SJSA1 (cell line): ENCODE results near the gene MCUB. TPM values are rescaled to one million over a fixed set of nuclear protein-coding genes. Genes with fewer than 3 reads are reported as not detected.

ENCODE experiments used
- DNase-seq, 2 experiments: peaks; one replicate each; pipeline ENCODE4 v3.0.0-alpha.2; 2015 to 2020; ENCODE audit warnings: low spot score in 2 of 2, low read depth in 1 of 2
- H3K27ac ChIP-seq: fragments of 250-450 bp; sonication (Bioruptor Pico); 2 replicates; pipeline ENCODE4 v1.5.1; 2020; ENCODE audit warnings: mild to moderate bottlenecking, moderate library complexity
- H3K27me3 ChIP-seq: fragments of 250-450 bp; sonication (Bioruptor Pico); replicated peaks from 2 replicates; pipeline ENCODE4 v1.5.1; 2020; ENCODE audit warnings: mild to moderate bottlenecking, moderate library complexity
- H3K36me3 ChIP-seq: fragments of 250-450 bp; sonication (Bioruptor Pico); 2 replicates; pipeline ENCODE4 v1.5.1; 2020; ENCODE audit warnings: mild to moderate bottlenecking
- H3K4me1 ChIP-seq: fragments of 250-450 bp; sonication (Bioruptor Pico); replicated peaks from 2 replicates; pipeline ENCODE4 v1.6.1; 2021; ENCODE audit warnings: mild to moderate bottlenecking
- H3K4me3 ChIP-seq: fragments of 250-450 bp; sonication (Bioruptor Pico); 2 replicates; pipeline ENCODE4 v1.5.1; 2020; ENCODE audit warnings: mild to moderate bottlenecking
- H3K9me3 ChIP-seq: fragments of 250-450 bp; sonication (Bioruptor Pico); replicated peaks from 2 replicates; pipeline ENCODE4 v1.5.1; 2020; ENCODE audit warnings: mild to moderate bottlenecking
- total RNA-seq: library from RNA; depleted of rRNA; stranded (reverse); fragments of >200 nt; shearing (Covaris generic); gene quantifications from 2 replicates; pipeline ENCODE4 v1.2.3, GENCODE V29; 2014; rRNA removed

The MCUB gene
- total RNA-seq, 1 experiment from 2014 or later, result 46.5 TPM

GRCh38 chr4:109722357-109722756, 162.3 kb downstream of the MCUB start:
- DNase-seq, result no peak
- Histone ChIP-seq H3K27me3 (no peaks in the 10 kb centered on the region), H3K9me3 (no peaks in the 10 kb centered on the region), H3K27ac (no peak overlapping the region), H3K4me3 (no peak overlapping the region), H3K36me3 (peaks cover 8% of the 10 kb centered on the region; the same call in 1 of the 2 replicates), H3K4me1 (no peaks in the 10 kb centered on the region)

GRCh38 chr4:109723110-109723509, 163.1 kb downstream of the MCUB start:
- Histone ChIP-seq H3K4me1 (no peaks in the 10 kb centered on the region), H3K36me3 (peaks cover 5% of the 10 kb centered on the region; the same call in 1 of the 2 replicates), H3K4me3 (no peak overlapping the region), H3K27ac (no peak overlapping the region), H3K9me3 (no peaks in the 10 kb centered on the region), H3K27me3 (no peaks in the 10 kb centered on the region)
- DNase-seq, result no peak

GRCh38 chr4:109728385-109728784, 168.3 kb downstream of the MCUB start:
- Histone ChIP-seq H3K36me3 (peaks cover 4% of the 10 kb centered on the region; the same call in 1 of the 2 replicates), H3K4me1 (peaks cover 19% of the 10 kb centered on the region), H3K27me3 (no peaks in the 10 kb centered on the region), H3K27ac (no peak overlapping the region), H3K9me3 (no peaks in the 10 kb centered on the region), H3K4me3 (no peak overlapping the region)
- DNase-seq, result no peak

GRCh38 chr4:109729117-109729717, 169.2 kb downstream of the MCUB start:
- no peaks in the 10 kb centered on the region for H3K9me3 ChIP-seq
- H3K27ac ChIP-seq, result no peak overlapping the region
- peaks cover 19% of the 10 kb centered on the region for H3K4me1 ChIP-seq
- DNase-seq, result no peak
- no peaks in the 10 kb centered on the region for H3K27me3 ChIP-seq
- peaks cover 4% of the 10 kb centered on the region; the same call in 1 of the 2 replicates for H3K36me3 ChIP-seq
- peak overlapping the region; percentile 97 for H3K4me3 ChIP-seq

GRCh38 chr4:109729718-109730618, 169.9 kb downstream of the MCUB start, which contains the start of gene PLA2G12A:
Gene PLA2G12A (minus strand): TSS chr4:109730070. CDS start chr4:109729809, 261 bp downstream.
- H3K9me3 ChIP-seq, result no peaks in the 10 kb centered on the region
- peaks cover 4% of the 10 kb centered on the region; the same call in 1 of the 2 replicates for H3K36me3 ChIP-seq
- peaks cover 19% of the 10 kb centered on the region for H3K4me1 ChIP-seq
- H3K27ac ChIP-seq, result peak within 1 kb of the TSS; percentile 43; the same call in 1 of the 2 replicates
- no peaks in the 10 kb centered on the region for H3K27me3 ChIP-seq
- H3K4me3 ChIP-seq, result peak within 1 kb of the TSS; percentile 97
- peak; percentile 62 to 83 for DNase-seq

- no peaks in the 10 kb centered on the region for H3K27me3 ChIP-seq
- DNase-seq, result no peak
Measured at GRCh38 chr4:109730619-109731545, 170.8 kb downstream of the MCUB start.

GRCh38 chr4:109733728-109734127, 173.7 kb downstream of the MCUB start:
- H3K36me3 ChIP-seq, result peaks cover 4% of the 10 kb centered on the region; the same call in 1 of the 2 replicates
- H3K4me1 ChIP-seq, result peaks cover 15% of the 10 kb centered on the region
- DNase-seq, result no peak
- H3K27ac ChIP-seq, result no peak overlapping the region
- no peaks in the 10 kb centered on the region for H3K27me3 ChIP-seq
- no peaks in the 10 kb centered on the region for H3K9me3 ChIP-seq
- H3K4me3 ChIP-seq, result no peak overlapping the region

More at GRCh38 chr4:109730619-109731545, 170.8 kb downstream of the MCUB start:
- peaks cover 19% of the 10 kb centered on the region for H3K4me1 ChIP-seq
- H3K4me3 ChIP-seq, result peak overlapping the region; percentile 97
- H3K9me3 ChIP-seq, result no peaks in the 10 kb centered on the region
- H3K27ac ChIP-seq, result no peak overlapping the region
- H3K36me3 ChIP-seq, result peaks cover 4% of the 10 kb centered on the region; the same call in 1 of the 2 replicates

GRCh38 chr4:109735566-109736365, 175.7 kb downstream of the MCUB start:
- Histone ChIP-seq H3K36me3 (no peaks in the 10 kb centered on the region), H3K4me1 (peaks cover 1% of the 10 kb centered on the region; the same call in 1 of the 2 replicates), H3K4me3 (no peak overlapping the region), H3K27ac (no peak overlapping the region), H3K9me3 (no peaks in the 10 kb centered on the region), H3K27me3 (no peaks in the 10 kb centered on the region)
- DNase-seq, result no peak

Other genes starting within 250 kb of the MCUB start
- 17.1 and 20.0 TPM in 2 replicates for gene SEC24B, start 126.4 kb upstream of the MCUB start, total RNA-seq
- gene CASP6, start 143.2 kb downstream of the MCUB start, total RNA-seq, result 28.4 and 47.9 TPM in 2 replicates
- 15.0 and 15.5 TPM in 2 replicates for gene PLA2G12A, start 169.8 kb downstream of the MCUB start, total RNA-seq
- gene CFI, start 241.8 kb downstream of the MCUB start, total RNA-seq, result 3.7 and 6.1 TPM in 2 replicates